Measurements from ENCODE around the gene ADARB1. TPM values are rescaled to one million over a fixed set of nuclear protein-coding genes. Genes with fewer than 3 reads are reported as not detected.

The ADARB1 gene
- polyA plus RNA-seq, 1 donor (not counting 4 experiments of a cell fraction or from before 2014, with no cell fraction given) = 13.0 TPM

GRCh38 chr21:45129189-45129923, 55.0 kb downstream of the ADARB1 start:
- peaks cover 32% of the 10 kb centered on the region for H3K4me1 ChIP-seq (ENCODE audit: control insufficient read depth, extremely low read depth, insufficient read depth, low read length)
- peak; percentile 38 for DNase-seq (ENCODE audit: low read depth, low spot score)
- H3K9me3 ChIP-seq (ENCODE audit: control insufficient read depth, low read depth, low read length) = no peaks in the 10 kb centered on the region
- peak overlapping the region in 1 of 3 experiments; percentile 40 for H3K4me3 ChIP-seq (ENCODE audit: control insufficient read depth in 2 of 3, extremely low read depth in 1 of 3, insufficient read depth in 2 of 3, low read depth in 1 of 3, low read length in 3 of 3)
- peak overlapping the region; percentile 69 for H3K27ac ChIP-seq (ENCODE audit: control insufficient read depth, insufficient read depth, low read length)
- peak overlapping the region; percentile 97 for H3K4me2 ChIP-seq (ENCODE audit: control insufficient read depth, extremely low read depth, insufficient read depth, low read depth, low read length)
- TF ChIP-seq, protein P1, sequence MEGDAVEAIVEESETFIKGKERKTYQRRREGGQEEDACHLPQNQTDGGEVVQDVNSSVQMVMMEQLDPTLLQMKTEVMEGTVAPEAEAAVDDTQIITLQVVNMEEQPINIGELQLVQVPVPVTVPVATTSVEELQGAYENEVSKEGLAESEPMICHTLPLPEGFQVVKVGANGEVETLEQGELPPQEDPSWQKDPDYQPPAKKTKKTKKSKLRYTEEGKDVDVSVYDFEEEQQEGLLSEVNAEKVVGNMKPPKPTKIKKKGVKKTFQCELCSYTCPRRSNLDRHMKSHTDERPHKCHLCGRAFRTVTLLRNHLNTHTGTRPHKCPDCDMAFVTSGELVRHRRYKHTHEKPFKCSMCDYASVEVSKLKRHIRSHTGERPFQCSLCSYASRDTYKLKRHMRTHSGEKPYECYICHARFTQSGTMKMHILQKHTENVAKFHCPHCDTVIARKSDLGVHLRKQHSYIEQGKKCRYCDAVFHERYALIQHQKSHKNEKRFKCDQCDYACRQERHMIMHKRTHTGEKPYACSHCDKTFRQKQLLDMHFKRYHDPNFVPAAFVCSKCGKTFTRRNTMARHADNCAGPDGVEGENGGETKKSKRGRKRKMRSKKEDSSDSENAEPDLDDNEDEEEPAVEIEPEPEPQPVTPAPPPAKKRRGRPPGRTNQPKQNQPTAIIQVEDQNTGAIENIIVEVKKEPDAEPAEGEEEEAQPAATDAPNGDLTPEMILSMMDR (optimal IDR thresholded peaks at IDR 0.05 in 1 of 3, IDR thresholded peaks at IDR 0.05 in 1 of 3, conservative IDR thresholded peaks at IDR 0.05 in 1 of 3; ENCODE audit: extremely low read depth in 1 of 3, insufficient read depth in 2 of 3, low read length in 3 of 3) = no peak
- no peak for TF ChIP-seq EZH2 (IDR thresholded peaks at IDR 0.05; ENCODE audit: low read length)
- no peaks in the 10 kb centered on the region for H3K9me1 ChIP-seq (ENCODE audit: control insufficient read depth, extremely low read depth, insufficient read depth, low read length)
- H3K27me3 ChIP-seq (ENCODE audit: control insufficient read depth, extremely low read depth, insufficient read depth, low read length) = no peaks in the 10 kb centered on the region
- H3K79me2 ChIP-seq (ENCODE audit: control insufficient read depth, insufficient read depth, low read length) = no peaks in the 10 kb centered on the region
- peak overlapping the region; percentile 48 for H3K9ac ChIP-seq (ENCODE audit: control insufficient read depth, extremely low read depth, insufficient read depth, low read length)
- FAIRE-seq = peak; percentile 62
- dilution Hi-C loops (cut with MboI; ENCODE audit: extremely low pct_ligation_motif_present, low sequenced_read_pairs) = no loop called here
- peaks cover 3 to 12% of the 10 kb centered on the region in 2 experiments for H3K36me3 ChIP-seq (ENCODE audit: control insufficient read depth in 2 of 2, extremely low read depth in 1 of 2, insufficient read depth in 2 of 2, low read length in 2 of 2)
- no peaks in the 10 kb centered on the region for H4K20me1 ChIP-seq (ENCODE audit: control insufficient read depth, extremely low read depth, insufficient read depth, low read length)
- H2AFZ ChIP-seq (ENCODE audit: control insufficient read depth, low read length) = no peak overlapping the region

DNA sequence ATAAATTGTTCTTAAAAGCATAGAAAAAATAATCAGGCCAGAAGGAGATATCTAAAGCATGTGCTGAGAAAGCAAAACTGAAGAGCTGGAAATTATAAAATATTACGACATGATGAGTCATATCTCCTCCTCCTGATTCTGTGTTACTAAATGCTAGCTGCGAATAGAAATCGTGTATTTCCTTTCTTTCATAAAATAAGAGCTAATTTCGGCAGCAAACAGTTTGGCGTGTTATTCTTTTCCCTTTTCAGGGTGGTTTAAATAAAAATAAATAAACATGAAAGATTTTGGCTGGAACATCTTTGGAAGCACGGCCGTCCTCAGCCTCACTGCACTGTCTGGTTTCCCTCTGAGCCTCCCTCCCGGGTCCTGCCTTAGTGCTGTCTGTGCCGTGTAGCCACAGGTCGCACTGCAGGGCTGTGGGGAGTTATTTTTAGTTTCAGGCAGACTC, 56.0 kb downstream of the ADARB1 start:
- H3K9me3 ChIP-seq (ENCODE audit: control insufficient read depth, low read depth, low read length) = no peaks in the 10 kb centered on the region
- DNase-seq (ENCODE audit: low read depth, low spot score) = no peak
- H2AFZ ChIP-seq (ENCODE audit: control insufficient read depth, low read length) = no peak overlapping the region
- TF ChIP-seq, protein P1 (optimal IDR thresholded peaks at IDR 0.05 in 1 of 3, IDR thresholded peaks at IDR 0.05 in 1 of 3, conservative IDR thresholded peaks at IDR 0.05 in 1 of 3; ENCODE audit: extremely low read depth in 1 of 3, insufficient read depth in 2 of 3, low read length in 3 of 3) = no peak
- TF ChIP-seq EZH2 (IDR thresholded peaks at IDR 0.05; ENCODE audit: low read length) = no peak
- FAIRE-seq = no peak
- H3K79me2 ChIP-seq (ENCODE audit: control insufficient read depth, insufficient read depth, low read length) = no peaks in the 10 kb centered on the region
- no peaks in the 10 kb centered on the region for H3K9me1 ChIP-seq (ENCODE audit: control insufficient read depth, extremely low read depth, insufficient read depth, low read length)
- no peaks in the 10 kb centered on the region for H4K20me1 ChIP-seq (ENCODE audit: control insufficient read depth, extremely low read depth, insufficient read depth, low read length)
- peaks cover 5 to 21% of the 10 kb centered on the region in 2 experiments for H3K36me3 ChIP-seq (ENCODE audit: control insufficient read depth in 2 of 2, extremely low read depth in 1 of 2, insufficient read depth in 2 of 2, low read length in 2 of 2)
- peaks cover 32% of the 10 kb centered on the region for H3K4me1 ChIP-seq (ENCODE audit: control insufficient read depth, extremely low read depth, insufficient read depth, low read length)
- dilution Hi-C loops (cut with MboI; ENCODE audit: extremely low pct_ligation_motif_present, low sequenced_read_pairs) = loop anchor here (10.0 kb wide), 1 partner anchor 186 kb away; the partner anchor contains the start of gene SLX9
- peak overlapping the region; percentile 56 for H3K9ac ChIP-seq (ENCODE audit: control insufficient read depth, extremely low read depth, insufficient read depth, low read length)
- H3K27ac ChIP-seq (ENCODE audit: control insufficient read depth, insufficient read depth, low read length) = peak overlapping the region; percentile 69
- H3K4me2 ChIP-seq (ENCODE audit: control insufficient read depth, extremely low read depth, insufficient read depth, low read depth, low read length) = peak overlapping the region; percentile 97
- no peaks in the 10 kb centered on the region for H3K27me3 ChIP-seq (ENCODE audit: control insufficient read depth, extremely low read depth, insufficient read depth, low read length)
- H3K4me3 ChIP-seq (ENCODE audit: control insufficient read depth in 2 of 3, extremely low read depth in 1 of 3, insufficient read depth in 2 of 3, low read depth in 1 of 3, low read length in 3 of 3) = peak overlapping the region in 2 of 3 experiments; percentile 47 to 55
